Activated B cell treated with CpG ODN at 0.5 μM for 24 hours (primary cell): ENCODE results near the gene TBXAS1. TPM values are rescaled to one million over a fixed set of nuclear protein-coding genes. Genes with fewer than 3 reads are reported as not detected.

Source experiments
- ATAC-seq: fragments of 200-7000 bp; cut with Tn5 transposase; one replicate; pipeline ENCODE4 v1.10.0; 2021; ENCODE audit warnings: low read depth, mild to moderate bottlenecking, moderate library complexity
- CTCF ChIA-PET: fragments of 350-600 bp; sonication (Branson Sonifier 250); formaldehyde crosslinking; loops from one replicate; lab custom pipeline; 2021; ENCODE audit warnings: antibody characterized with exemption; lab: Charles Lee
- POLR2A ChIA-PET: fragments of 350-600 bp; sonication (Branson Sonifier 250); formaldehyde crosslinking; loops from one replicate; lab custom pipeline; 2021; ENCODE audit warnings: antibody characterized with exemption; lab: Charles Lee
- DNase-seq: peaks from one replicate; pipeline ENCODE4 v3.0.0; 2022
- H3K27ac Mint-ChIP-seq: one replicate; pipeline ENCODE4 v1.8.0; 2020; ENCODE audit warnings: mixed read lengths
- H3K27me3 Mint-ChIP-seq: one replicate; pipeline ENCODE4 v1.8.0; 2021; ENCODE audit warnings: mixed read lengths
- H3K36me3 Mint-ChIP-seq: one replicate; pipeline ENCODE4 v1.8.0; 2021; ENCODE audit warnings: low read depth, mixed read lengths
- H3K4me1 Mint-ChIP-seq: one replicate; pipeline ENCODE4 v1.8.0; 2021; ENCODE audit warnings: mixed read lengths
- H3K4me3 Mint-ChIP-seq: one replicate; pipeline ENCODE4 v1.8.0; 2020; ENCODE audit warnings: mild to moderate bottlenecking, mixed read lengths
- H3K9me3 Mint-ChIP-seq: one replicate; pipeline ENCODE4 v1.8.0; 2020; ENCODE audit warnings: mixed read lengths
- intact Hi-C: fragments of 100-400 bp; cut with micrococcal nuclease; formaldehyde crosslinking; loops from one replicate; pipeline ENCODE4 v1.15.1; 2024
- total RNA-seq: library from RNA; stranded (reverse); gene quantifications from 2 replicates; pipeline ENCODE4 v1.2.3, GENCODE V29; 2022
- TF ChIP-seq, protein P1 (sequence below): fragments of 200-600 bp; IDR thresholded peaks from one replicate; pipeline ENCODE4 v1.8.0; 2022; ENCODE audit warnings: antibody characterized with exemption, mild to moderate bottlenecking

Gene TBXAS1
- total RNA-seq, 1 donor from 2014 or later, result 3.8 TPM

DNA sequence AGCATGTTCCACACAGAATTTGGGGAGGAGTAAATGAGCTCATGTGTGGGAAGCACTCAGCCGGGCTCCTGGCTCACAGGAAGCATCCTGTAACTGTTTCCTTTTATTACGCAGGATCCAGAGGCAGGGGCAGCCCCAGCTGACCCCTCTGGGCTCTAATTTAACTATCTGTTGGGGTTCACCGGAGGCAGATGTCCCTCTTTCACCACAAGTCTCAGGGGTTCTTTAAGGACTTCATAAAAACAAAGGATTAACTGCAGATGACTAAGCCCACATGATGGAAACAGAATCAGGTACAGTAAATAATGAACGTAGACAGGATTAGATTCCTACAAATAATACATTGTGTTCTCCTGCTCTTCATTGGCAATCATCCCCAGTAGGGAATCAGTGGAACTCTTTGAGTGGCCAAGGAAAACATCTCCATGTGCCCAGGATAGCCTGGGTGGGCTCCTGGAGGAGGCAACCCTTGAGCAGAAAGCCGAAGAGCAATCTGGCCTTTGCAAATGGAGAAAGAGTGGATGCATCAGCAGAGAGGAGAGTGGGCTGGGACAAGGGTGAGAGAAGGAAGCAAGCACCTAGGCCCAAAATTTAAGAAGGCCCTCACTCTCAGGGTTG lies 24.6 kb downstream of the TBXAS1 start:
- peaks cover 20% of the 10 kb centered on the region for H3K4me1 Mint-ChIP-seq
- intact Hi-C loops, result loop anchor here (2.0 kb wide), 1 partner anchor 63 kb away; no protein-coding TSS in a partner anchor
- no peak overlapping the region for H3K27ac Mint-ChIP-seq
- H3K9me3 Mint-ChIP-seq, result no peaks in the 10 kb centered on the region
- POLR2A ChIA-PET, result no interaction called here
- TF ChIP-seq, protein P1, sequence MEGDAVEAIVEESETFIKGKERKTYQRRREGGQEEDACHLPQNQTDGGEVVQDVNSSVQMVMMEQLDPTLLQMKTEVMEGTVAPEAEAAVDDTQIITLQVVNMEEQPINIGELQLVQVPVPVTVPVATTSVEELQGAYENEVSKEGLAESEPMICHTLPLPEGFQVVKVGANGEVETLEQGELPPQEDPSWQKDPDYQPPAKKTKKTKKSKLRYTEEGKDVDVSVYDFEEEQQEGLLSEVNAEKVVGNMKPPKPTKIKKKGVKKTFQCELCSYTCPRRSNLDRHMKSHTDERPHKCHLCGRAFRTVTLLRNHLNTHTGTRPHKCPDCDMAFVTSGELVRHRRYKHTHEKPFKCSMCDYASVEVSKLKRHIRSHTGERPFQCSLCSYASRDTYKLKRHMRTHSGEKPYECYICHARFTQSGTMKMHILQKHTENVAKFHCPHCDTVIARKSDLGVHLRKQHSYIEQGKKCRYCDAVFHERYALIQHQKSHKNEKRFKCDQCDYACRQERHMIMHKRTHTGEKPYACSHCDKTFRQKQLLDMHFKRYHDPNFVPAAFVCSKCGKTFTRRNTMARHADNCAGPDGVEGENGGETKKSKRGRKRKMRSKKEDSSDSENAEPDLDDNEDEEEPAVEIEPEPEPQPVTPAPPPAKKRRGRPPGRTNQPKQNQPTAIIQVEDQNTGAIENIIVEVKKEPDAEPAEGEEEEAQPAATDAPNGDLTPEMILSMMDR, result no peak
- CTCF ChIA-PET, result no interaction called here
- no peak overlapping the region for H3K4me3 Mint-ChIP-seq
- ATAC-seq (no peak), DNase-seq (no peak)
- H3K27me3 Mint-ChIP-seq, result no peaks in the 10 kb centered on the region
- no peaks in the 10 kb centered on the region for H3K36me3 Mint-ChIP-seq

DNA sequence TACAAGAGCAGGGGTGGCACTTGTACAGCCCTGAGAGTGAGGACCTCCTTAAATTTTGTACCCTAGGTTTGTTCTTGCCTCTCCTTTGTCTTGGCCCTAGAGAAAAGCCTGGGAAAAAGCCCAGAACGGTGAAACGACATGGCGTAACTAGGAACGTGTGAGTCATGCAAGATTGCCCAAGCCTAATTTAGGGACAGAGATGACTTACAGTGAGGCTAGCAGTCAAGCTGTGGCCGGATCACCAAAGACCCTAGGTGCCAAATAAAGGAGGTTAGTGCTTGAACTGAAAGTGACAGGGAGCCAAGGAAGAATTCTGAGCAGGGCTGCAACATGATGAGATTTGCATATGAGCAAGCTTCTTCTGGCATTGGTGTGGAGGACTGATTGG lies 25.1 kb downstream of the TBXAS1 start:
- Mint-ChIP-seq H3K9me3 (no peaks in the 10 kb centered on the region), H3K36me3 (no peaks in the 10 kb centered on the region), H3K27ac (no peak overlapping the region), H3K4me1 (peaks cover 20% of the 10 kb centered on the region), H3K27me3 (no peaks in the 10 kb centered on the region), H3K4me3 (no peak overlapping the region)
- ATAC-seq (no peak), DNase-seq (no peak)
- POLR2A ChIA-PET, result no interaction called here
- CTCF ChIA-PET, result no interaction called here
- intact Hi-C loops, result loop anchor here (2.0 kb wide), 1 partner anchor 63 kb away; no protein-coding TSS in a partner anchor
- TF ChIP-seq, protein P1, result no peak

DNA sequence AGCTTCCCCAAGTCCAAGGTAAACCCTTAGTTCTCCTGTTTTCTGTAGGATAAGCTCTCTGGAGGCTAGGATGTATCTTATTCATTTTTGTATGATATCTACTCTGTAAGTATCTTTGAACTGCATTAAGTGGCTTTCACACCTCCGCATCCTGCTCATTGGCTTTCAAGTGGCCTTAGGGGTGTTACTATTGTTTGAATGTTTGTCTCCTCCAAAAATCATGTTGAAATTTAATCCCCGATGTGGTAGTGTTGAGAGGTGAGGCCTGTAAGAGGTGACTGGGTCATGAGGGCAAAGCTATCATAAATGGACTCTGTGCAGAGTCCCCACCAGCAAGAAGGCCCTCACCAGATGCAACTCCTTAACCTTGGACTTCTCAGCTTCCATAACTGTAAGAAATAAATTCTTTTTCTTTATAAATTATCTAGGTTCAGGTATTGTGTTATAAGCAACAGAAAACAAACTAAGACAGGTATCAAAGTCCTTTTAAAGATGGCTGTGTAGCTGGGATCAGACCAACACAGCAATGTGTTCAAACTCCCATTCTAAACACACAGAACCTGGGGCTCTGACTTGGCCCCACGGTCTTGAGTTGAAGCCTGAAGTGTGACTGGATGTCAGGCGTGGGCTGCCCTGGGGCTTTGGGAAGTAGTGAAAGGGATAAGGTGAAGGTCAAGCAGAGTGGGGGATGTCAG lies 25.9 kb downstream of the TBXAS1 start:
- H3K4me3 Mint-ChIP-seq, result no peak overlapping the region
- DNase-seq (no peak), ATAC-seq (no peak)
- peak overlapping the region; percentile 63 for H3K27ac Mint-ChIP-seq
- CTCF ChIA-PET, result no interaction called here
- no peaks in the 10 kb centered on the region for H3K36me3 Mint-ChIP-seq
- TF ChIP-seq, protein P1, result no peak
- H3K4me1 Mint-ChIP-seq, result peaks cover 23% of the 10 kb centered on the region
- no peaks in the 10 kb centered on the region for H3K9me3 Mint-ChIP-seq
- intact Hi-C loops, result loop anchor here (2.0 kb wide), 1 partner anchor 62 kb away; no protein-coding TSS in a partner anchor
- H3K27me3 Mint-ChIP-seq, result no peaks in the 10 kb centered on the region
- POLR2A ChIA-PET, result interaction anchor here (1.0 kb wide), 1 partner anchor 77 kb away, joined by 3 read pairs; no protein-coding TSS in a partner anchor

DNA sequence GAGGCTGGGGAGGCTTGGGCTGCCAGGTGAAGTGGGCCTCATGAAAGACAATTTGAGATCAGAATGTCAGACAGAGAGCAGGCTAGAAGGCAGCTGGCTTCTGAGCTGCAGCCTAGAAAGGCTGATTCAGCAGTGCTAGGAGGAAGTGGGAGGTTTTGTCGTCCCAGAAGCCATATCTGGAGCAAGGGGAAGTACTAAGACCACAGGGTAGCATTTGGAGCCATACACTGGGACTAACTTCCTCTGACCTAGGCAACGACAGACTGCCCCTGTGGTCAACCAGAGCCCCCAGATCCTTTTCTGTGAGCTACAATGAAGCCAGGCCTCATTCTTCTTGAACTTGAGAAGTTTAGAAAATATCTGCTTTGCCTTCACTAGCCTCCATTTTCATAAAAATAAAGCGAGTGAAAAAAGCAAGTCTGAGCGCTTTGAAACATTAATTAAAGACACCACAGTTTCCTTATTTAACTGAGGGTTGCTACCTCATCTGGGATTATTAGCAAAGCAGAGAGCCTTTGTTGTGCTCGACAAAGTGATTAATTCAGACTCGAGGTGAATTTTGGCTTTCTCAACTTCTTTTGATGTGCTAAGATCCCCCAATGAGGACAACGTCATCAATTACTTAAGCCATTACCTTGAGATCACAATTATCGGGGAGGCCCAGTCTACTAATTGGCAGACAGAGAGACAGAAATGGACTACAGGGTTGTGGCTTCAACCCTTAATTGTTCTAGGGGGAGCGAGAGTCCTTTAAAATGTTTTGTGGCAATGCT lies 26.6 kb downstream of the TBXAS1 start:
- DNase-seq (peak; percentile 20), ATAC-seq (peak; percentile 68)

More for the DNA sequence above, 26.6 kb downstream of the TBXAS1 start:
- intact Hi-C loops, result loop anchor here (2.0 kb wide), 1 partner anchor 61 kb away; no protein-coding TSS in a partner anchor
- Mint-ChIP-seq H3K9me3 (no peaks in the 10 kb centered on the region), H3K36me3 (no peaks in the 10 kb centered on the region), H3K27me3 (no peaks in the 10 kb centered on the region), H3K27ac (peak overlapping the region; percentile 63), H3K4me1 (peaks cover 30% of the 10 kb centered on the region), H3K4me3 (no peak overlapping the region)
- POLR2A ChIA-PET, result interaction anchor here (1.0 kb wide), 1 partner anchor 77 kb away, joined by 3 read pairs; no protein-coding TSS in a partner anchor
- CTCF ChIA-PET, result no interaction called here
- TF ChIP-seq, protein P1, result no peak
